Keratinocyte (primary cell): Measurements from ENCODE around the gene CSRNP2.

Experiments
- CTCF ChIP-seq, 3 experiments: IDR thresholded peaks in 1 of 3; conservative IDR thresholded peaks in 1 of 3; optimal IDR thresholded peaks in 1 of 3; 2 replicates in 2 of 3; 3 replicates in 1 of 3; pipeline versions ENCODE3 to v1.5.1; 2011; ENCODE audit warnings: low read length in 3 of 3, mild to moderate bottlenecking in 3 of 3, moderate library complexity in 2 of 3, control low read depth in 1 of 3, inconsistent platforms in 1 of 3; ENCODE audit not compliant: insufficient read depth in 2 of 3; ENCODE audit errors: extremely low read depth in 1 of 3
- EZH2 ChIP-seq: IDR thresholded peaks from one replicate; pipeline ENCODE4 v1.6.1; 2012; ENCODE audit warnings: inconsistent platforms, mild to moderate bottlenecking, low read length, moderate library complexity

GRCh38 chr12:51118706-51119105 is 35.3 kb upstream of the CSRNP2 start:
- TF ChIP-seq CTCF (optimal IDR thresholded peaks at IDR 0.05 in 1 of 3, IDR thresholded peaks at IDR 0.05 in 1 of 3, conservative IDR thresholded peaks at IDR 0.05 in 1 of 3; ENCODE audit: extremely low read depth in 1 of 3, insufficient read depth in 2 of 3, low read length in 3 of 3) (no peak), EZH2 (no peak)
